ENCODE data around the gene C1QL1.

The C1QL1 gene

DNA sequence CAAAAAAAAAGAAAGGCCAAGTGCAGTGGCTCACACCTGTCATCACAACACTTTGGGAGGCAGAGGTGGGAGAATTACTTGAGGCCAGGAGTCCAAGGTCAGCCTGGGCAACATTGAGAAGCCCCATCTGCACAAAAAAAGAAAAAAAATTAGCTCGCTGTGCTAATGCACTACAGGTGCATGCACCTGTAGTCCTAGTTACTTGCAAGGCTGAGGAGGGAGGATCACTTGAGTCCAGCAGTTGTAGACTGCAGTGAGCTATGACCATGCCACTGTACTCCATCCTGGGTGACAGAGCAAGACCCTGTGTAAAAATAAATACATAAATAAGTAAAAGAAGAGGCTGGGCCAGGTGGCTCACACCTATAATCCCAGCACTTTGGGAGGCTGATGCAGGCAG is 43.7 kb upstream of the C1QL1 start:
- no peaks in the 10 kb centered on the region for H3K4me1 ChIP-seq (ENCODE audit: control insufficient read depth in 1 of 2, insufficient read depth in 2 of 2, low read length in 2 of 2)
- no peak overlapping the region for H2BK5ac ChIP-seq (ENCODE audit: low read depth, low read length, poor library complexity)
- no peak overlapping the region for H3K4me3 ChIP-seq (ENCODE audit: low read depth, low read length)
- H3K27ac ChIP-seq (ENCODE audit: low read depth, low read length): no peak overlapping the region
- H3K23ac ChIP-seq (ENCODE audit: low read length): no peak overlapping the region
- H2BK120ac ChIP-seq (ENCODE audit: insufficient read depth, low read length, poor library complexity): no peak overlapping the region
- H3K9me3 ChIP-seq (ENCODE audit: insufficient read depth, low read depth, low read length): no peaks in the 10 kb centered on the region
- H3K9ac ChIP-seq (ENCODE audit: low read length): no peak overlapping the region
- H3K36me3 ChIP-seq (ENCODE audit: control insufficient read depth in 1 of 2, insufficient read depth in 2 of 2, low read length in 2 of 2): no peaks in the 10 kb centered on the region
- H2AK5ac ChIP-seq (ENCODE audit: low read length): no peak overlapping the region
- no peak overlapping the region for H3K18ac ChIP-seq (ENCODE audit: low read length)
- H3K27me3 ChIP-seq (ENCODE audit: insufficient read depth, low read length): no peaks in the 10 kb centered on the region
- no peak overlapping the region for H4K91ac ChIP-seq (ENCODE audit: low read depth, low read length)
- no peak overlapping the region for H3K4me2 ChIP-seq (ENCODE audit: low read length)
- no peak overlapping the region for H3K14ac ChIP-seq (ENCODE audit: low read length)
- no peak overlapping the region for H2BK12ac ChIP-seq (ENCODE audit: low read length)
- H3K4ac ChIP-seq (ENCODE audit: low read depth, low read length): no peak overlapping the region
- DNase-seq: no peak
- no peak overlapping the region for H4K12ac ChIP-seq (ENCODE audit: low read depth, low read length)
- H4K8ac ChIP-seq (ENCODE audit: low read depth, low read length): no peak overlapping the region
- no peak overlapping the region for H2AFZ ChIP-seq (ENCODE audit: insufficient read depth, low read length, poor library complexity)
- no peaks in the 10 kb centered on the region for H3K79me2 ChIP-seq (ENCODE audit: control insufficient read depth, insufficient read depth, low read length, poor library complexity)
- WGBS (ENCODE audit: extremely low coverage, insufficient coverage, insufficient read length): no CpG with 5 or more reads among the region's 1 CpG
- H3K79me1 ChIP-seq (ENCODE audit: low read length): no peaks in the 10 kb centered on the region

- WGBS (ENCODE audit: extremely low coverage, insufficient coverage, insufficient read length): no CpG with 5 or more reads among the region's 13 CpGs
- H2AK5ac ChIP-seq (ENCODE audit: low read length): no peak overlapping the region
- H3K79me2 ChIP-seq (ENCODE audit: control insufficient read depth, insufficient read depth, low read length, poor library complexity): no peaks in the 10 kb centered on the region
- H2BK5ac ChIP-seq (ENCODE audit: low read depth, low read length, poor library complexity): no peak overlapping the region
- no peak overlapping the region for H2AFZ ChIP-seq (ENCODE audit: insufficient read depth, low read length, poor library complexity)
- no peak overlapping the region for H4K8ac ChIP-seq (ENCODE audit: low read depth, low read length)
- no peak overlapping the region for H4K91ac ChIP-seq (ENCODE audit: low read depth, low read length)
- H3K14ac ChIP-seq (ENCODE audit: low read length): no peak overlapping the region
- no peak overlapping the region for H3K4me3 ChIP-seq (ENCODE audit: low read depth, low read length)
- no peaks in the 10 kb centered on the region for H3K4me1 ChIP-seq (ENCODE audit: control insufficient read depth in 1 of 2, insufficient read depth in 2 of 2, low read length in 2 of 2)
- H3K27ac ChIP-seq (ENCODE audit: low read depth, low read length): no peak overlapping the region
- H3K27me3 ChIP-seq (ENCODE audit: insufficient read depth, low read length): no peaks in the 10 kb centered on the region
- H3K79me1 ChIP-seq (ENCODE audit: low read length): no peaks in the 10 kb centered on the region
- no peak overlapping the region for H2BK120ac ChIP-seq (ENCODE audit: insufficient read depth, low read length, poor library complexity)
- no peak overlapping the region for H3K18ac ChIP-seq (ENCODE audit: low read length)
- no peak for DNase-seq
- H3K4ac ChIP-seq (ENCODE audit: low read depth, low read length): no peak overlapping the region
- H3K23ac ChIP-seq (ENCODE audit: low read length): no peak overlapping the region
- no peak overlapping the region for H3K9ac ChIP-seq (ENCODE audit: low read length)
- H3K4me2 ChIP-seq (ENCODE audit: low read length): no peak overlapping the region
- no peaks in the 10 kb centered on the region for H3K36me3 ChIP-seq (ENCODE audit: control insufficient read depth in 1 of 2, insufficient read depth in 2 of 2, low read length in 2 of 2)
- H4K12ac ChIP-seq (ENCODE audit: low read depth, low read length): no peak overlapping the region
- H2BK12ac ChIP-seq (ENCODE audit: low read length): no peak overlapping the region
- H3K9me3 ChIP-seq (ENCODE audit: insufficient read depth, low read depth, low read length): no peaks in the 10 kb centered on the region
These were observed 41.8 kb upstream of the C1QL1 start for GRCh38 chr17:45009676-45010467.

GRCh38 chr17:45008216-45008615 is 40.1 kb upstream of the C1QL1 start:
- H3K14ac ChIP-seq (ENCODE audit: low read length): no peak overlapping the region
- no peak overlapping the region for H2AFZ ChIP-seq (ENCODE audit: insufficient read depth, low read length, poor library complexity)
- no peaks in the 10 kb centered on the region for H3K79me2 ChIP-seq (ENCODE audit: control insufficient read depth, insufficient read depth, low read length, poor library complexity)
- H3K27ac ChIP-seq (ENCODE audit: low read depth, low read length): no peak overlapping the region
- H3K36me3 ChIP-seq (ENCODE audit: control insufficient read depth in 1 of 2, insufficient read depth in 2 of 2, low read length in 2 of 2): no peaks in the 10 kb centered on the region
- H3K27me3 ChIP-seq (ENCODE audit: insufficient read depth, low read length): no peaks in the 10 kb centered on the region
- H2BK5ac ChIP-seq (ENCODE audit: low read depth, low read length, poor library complexity): no peak overlapping the region
- no peak overlapping the region for H4K91ac ChIP-seq (ENCODE audit: low read depth, low read length)
- DNase-seq: no peak
- no peak overlapping the region for H4K8ac ChIP-seq (ENCODE audit: low read depth, low read length)
- H3K4ac ChIP-seq (ENCODE audit: low read depth, low read length): no peak overlapping the region
- H2BK120ac ChIP-seq (ENCODE audit: insufficient read depth, low read length, poor library complexity): no peak overlapping the region
- no peak overlapping the region for H3K9ac ChIP-seq (ENCODE audit: low read length)
- WGBS (ENCODE audit: extremely low coverage, insufficient coverage, insufficient read length): no CpG with 5 or more reads among the region's 10 CpGs
- no peak overlapping the region for H3K18ac ChIP-seq (ENCODE audit: low read length)
- no peak overlapping the region for H2AK5ac ChIP-seq (ENCODE audit: low read length)
- H3K4me3 ChIP-seq (ENCODE audit: low read depth, low read length): no peak overlapping the region
- H4K12ac ChIP-seq (ENCODE audit: low read depth, low read length): no peak overlapping the region
- H3K9me3 ChIP-seq (ENCODE audit: insufficient read depth, low read depth, low read length): peaks cover 2% of the 10 kb centered on the region
- no peak overlapping the region for H3K23ac ChIP-seq (ENCODE audit: low read length)
- H2BK12ac ChIP-seq (ENCODE audit: low read length): no peak overlapping the region
- no peak overlapping the region for H3K4me2 ChIP-seq (ENCODE audit: low read length)
- H3K79me1 ChIP-seq (ENCODE audit: low read length): no peaks in the 10 kb centered on the region
- H3K4me1 ChIP-seq (ENCODE audit: control insufficient read depth in 1 of 2, insufficient read depth in 2 of 2, low read length in 2 of 2): no peaks in the 10 kb centered on the region

GRCh38 chr17:45006927-45007461 is 38.9 kb upstream of the C1QL1 start:
- no CpG with 5 or more reads among the region's 10 CpGs for WGBS (ENCODE audit: extremely low coverage, insufficient coverage, insufficient read length)
- Histone ChIP-seq H3K23ac (ENCODE audit: low read length) (no peak overlapping the region), H3K79me2 (ENCODE audit: control insufficient read depth, insufficient read depth, low read length, poor library complexity) (no peaks in the 10 kb centered on the region)

More at GRCh38 chr17:45006927-45007461, 38.9 kb upstream of the C1QL1 start:
- H3K14ac ChIP-seq (ENCODE audit: low read length): no peak overlapping the region
- no peak overlapping the region for H3K4ac ChIP-seq (ENCODE audit: low read depth, low read length)
- no peak overlapping the region for H3K18ac ChIP-seq (ENCODE audit: low read length)
- H3K4me3 ChIP-seq (ENCODE audit: low read depth, low read length): no peak overlapping the region
- H2BK12ac ChIP-seq (ENCODE audit: low read length): no peak overlapping the region
- H3K4me1 ChIP-seq (ENCODE audit: control insufficient read depth in 1 of 2, insufficient read depth in 2 of 2, low read length in 2 of 2): no peaks in the 10 kb centered on the region
- H3K36me3 ChIP-seq (ENCODE audit: control insufficient read depth in 1 of 2, insufficient read depth in 2 of 2, low read length in 2 of 2): no peaks in the 10 kb centered on the region
- H3K9me3 ChIP-seq (ENCODE audit: insufficient read depth, low read depth, low read length): peaks cover 2% of the 10 kb centered on the region
- H4K8ac ChIP-seq (ENCODE audit: low read depth, low read length): no peak overlapping the region
- H4K12ac ChIP-seq (ENCODE audit: low read depth, low read length): no peak overlapping the region
- H2AK5ac ChIP-seq (ENCODE audit: low read length): no peak overlapping the region
- H3K79me1 ChIP-seq (ENCODE audit: low read length): no peaks in the 10 kb centered on the region
- no peak overlapping the region for H2AFZ ChIP-seq (ENCODE audit: insufficient read depth, low read length, poor library complexity)
- no peak overlapping the region for H3K4me2 ChIP-seq (ENCODE audit: low read length)
- H3K9ac ChIP-seq (ENCODE audit: low read length): no peak overlapping the region
- H2BK120ac ChIP-seq (ENCODE audit: insufficient read depth, low read length, poor library complexity): no peak overlapping the region
- no peak overlapping the region for H4K91ac ChIP-seq (ENCODE audit: low read depth, low read length)
- DNase-seq: no peak
- no peak overlapping the region for H3K27ac ChIP-seq (ENCODE audit: low read depth, low read length)
- no peak overlapping the region for H2BK5ac ChIP-seq (ENCODE audit: low read depth, low read length, poor library complexity)
- no peaks in the 10 kb centered on the region for H3K27me3 ChIP-seq (ENCODE audit: insufficient read depth, low read length)

Data from trophoblast cell (in vitro differentiated cells and primary cell).